ENCODE results near the gene HCN2. TPM values are rescaled to one million over a fixed set of nuclear protein-coding genes. Genes with fewer than 3 reads are reported as not detected.

Gene HCN2
- total RNA-seq, 2 experiments from 2014 or later, result 0.84 to 1.3 TPM

DNA sequence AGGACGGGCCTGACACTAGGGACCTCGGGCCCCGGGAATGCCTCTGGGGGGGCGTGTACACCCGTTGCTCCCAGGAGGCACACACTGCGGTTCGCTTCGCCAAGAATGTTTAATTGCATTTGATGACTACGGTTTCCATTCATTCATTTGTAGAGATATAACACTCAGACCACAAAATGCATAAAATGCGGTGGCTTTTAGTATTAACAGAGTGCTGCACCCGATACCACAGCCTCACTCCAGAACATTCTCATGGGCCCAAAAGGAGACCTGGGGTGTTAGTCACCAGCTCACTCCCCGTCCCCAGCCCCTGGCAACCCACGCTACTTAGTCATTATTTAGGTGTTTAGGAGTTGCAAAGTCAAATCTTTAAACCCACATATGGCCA lies 21.8 kb downstream of the HCN2 start:
- H3K4me1 Mint-ChIP-seq (ENCODE audit: low read depth), result peaks cover 23% of the 10 kb centered on the region
- ChIA-PET CTCF (interaction anchor here (1.0 to 2.1 kb wide), 3 partner anchors 27 to 101 kb away, joined by 3 to 6 read pairs (median 3); no protein-coding TSS in a partner anchor), POLR2A (interaction anchor here (0.9 to 1.0 kb wide), 2 partner anchors 52 to 277 kb away, joined by 3 to 5 read pairs; partner anchors contain the start of gene RNF126)
- peak overlapping the region; percentile 96 for H3K27ac Mint-ChIP-seq
- H3K4me3 Mint-ChIP-seq, result peak overlapping the region; percentile 84
- peaks cover 12% of the 10 kb centered on the region for H3K36me3 Mint-ChIP-seq (ENCODE audit: low read depth)
- H3K27me3 Mint-ChIP-seq (ENCODE audit: low read depth), result peaks cover 2% of the 10 kb centered on the region
- no peaks in the 10 kb centered on the region for H3K9me3 Mint-ChIP-seq (ENCODE audit: insufficient read depth)
- DNase-seq, result peak; percentile 37
- ATAC-seq, result peak; percentile 5

DNA sequence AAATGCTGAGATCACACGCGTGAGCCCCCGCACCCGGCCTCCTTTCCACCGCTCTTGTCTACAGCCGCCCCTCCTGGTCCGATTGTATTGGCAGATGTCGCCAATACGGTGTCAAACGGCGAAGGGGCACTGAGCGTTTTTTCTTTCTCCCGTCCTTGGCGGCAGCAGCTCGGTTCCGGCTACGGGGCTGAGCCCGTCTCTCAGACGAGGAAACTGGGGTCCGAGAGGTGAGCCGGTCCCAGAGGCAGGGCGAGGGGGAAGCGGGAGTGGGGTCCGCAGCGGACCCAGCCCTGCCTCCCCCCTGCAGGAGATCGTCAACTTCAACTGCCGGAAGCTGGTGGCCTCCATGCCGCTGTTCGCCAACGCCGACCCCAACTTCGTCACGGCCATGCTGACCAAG lies 23.3 kb downstream of the HCN2 start:
- H3K9me3 Mint-ChIP-seq (ENCODE audit: insufficient read depth), result no peaks in the 10 kb centered on the region
- DNase-seq, result no peak
- H3K4me3 Mint-ChIP-seq, result no peak overlapping the region
- H3K27me3 Mint-ChIP-seq (ENCODE audit: low read depth), result peaks cover 2% of the 10 kb centered on the region
- H3K36me3 Mint-ChIP-seq (ENCODE audit: low read depth), result peaks cover 15% of the 10 kb centered on the region
- ChIA-PET CTCF (interaction anchor here (2.1 kb wide), 1 partner anchor 29 kb away, joined by 6 read pairs; no protein-coding TSS in a partner anchor), POLR2A (interaction anchor here (0.6 kb wide), 1 partner anchor 70 kb away, joined by 3 read pairs; no protein-coding TSS in a partner anchor)
- H3K27ac Mint-ChIP-seq, result no peak overlapping the region
- H3K4me1 Mint-ChIP-seq (ENCODE audit: low read depth), result peaks cover 23% of the 10 kb centered on the region
- ATAC-seq, result no peak

DNA sequence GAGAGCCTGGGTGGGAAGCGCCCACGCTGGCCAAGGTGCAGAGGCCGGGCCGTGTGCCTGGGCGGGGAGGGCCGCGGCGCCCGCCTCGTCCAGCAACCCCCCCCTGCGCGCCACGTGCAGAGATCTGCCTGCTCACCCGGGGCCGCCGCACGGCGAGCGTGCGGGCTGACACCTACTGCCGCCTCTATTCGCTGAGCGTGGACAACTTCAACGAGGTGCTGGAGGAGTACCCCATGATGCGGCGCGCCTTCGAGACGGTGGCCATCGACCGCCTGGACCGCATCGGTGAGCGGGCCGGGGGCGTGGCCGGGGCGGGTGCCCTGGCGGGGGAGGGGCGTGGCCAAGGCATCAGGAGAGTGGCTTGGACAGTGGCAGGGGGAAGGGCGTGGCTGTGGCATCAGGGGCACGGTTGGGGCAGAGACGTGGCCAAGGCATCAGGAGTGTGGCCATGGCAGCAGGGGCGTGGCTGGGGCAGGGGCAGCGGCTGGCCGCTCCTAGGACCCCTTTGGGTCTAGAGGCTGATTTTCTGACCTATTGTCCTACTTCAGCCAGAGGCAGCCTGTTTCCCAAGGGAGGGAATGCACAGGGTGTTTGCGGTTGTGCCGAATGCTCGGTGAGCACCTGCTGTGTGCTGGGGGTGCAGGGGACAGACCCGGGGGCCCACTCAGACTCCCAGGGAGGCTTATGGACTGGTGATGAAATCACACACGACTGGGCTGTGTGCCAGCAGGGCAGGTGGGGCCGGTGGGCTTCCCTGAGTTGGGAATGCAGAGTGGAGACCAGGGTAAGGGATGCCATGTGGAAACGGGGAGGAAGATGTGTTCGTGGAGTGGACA lies 24.3 kb downstream of the HCN2 start:
- DNase-seq (no peak), ATAC-seq (no peak)
- POLR2A ChIA-PET, result no interaction called here
- H3K9me3 Mint-ChIP-seq (ENCODE audit: insufficient read depth), result no peaks in the 10 kb centered on the region
- CTCF ChIA-PET, result no interaction called here
- H3K4me1 Mint-ChIP-seq (ENCODE audit: low read depth), result peaks cover 23% of the 10 kb centered on the region
- H3K27me3 Mint-ChIP-seq (ENCODE audit: low read depth), result peaks cover 2% of the 10 kb centered on the region
- H3K36me3 Mint-ChIP-seq (ENCODE audit: low read depth), result peaks cover 20% of the 10 kb centered on the region
- H3K4me3 Mint-ChIP-seq, result no peak overlapping the region
- no peak overlapping the region for H3K27ac Mint-ChIP-seq

DNA sequence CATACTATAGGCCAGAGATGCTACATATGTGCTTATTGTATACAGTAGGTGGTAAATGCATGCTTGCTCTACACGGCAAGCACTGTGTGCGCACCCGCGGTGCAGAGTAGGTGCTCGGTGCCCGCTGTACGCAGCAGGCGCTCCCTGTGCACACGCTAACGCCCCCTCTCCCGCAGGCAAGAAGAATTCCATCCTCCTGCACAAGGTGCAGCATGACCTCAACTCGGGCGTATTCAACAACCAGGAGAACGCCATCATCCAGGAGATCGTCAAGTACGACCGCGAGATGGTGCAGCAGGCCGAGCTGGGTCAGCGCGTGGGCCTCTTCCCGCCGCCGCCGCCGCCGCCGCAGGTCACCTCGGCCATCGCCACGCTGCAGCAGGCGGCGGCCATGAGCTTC lies 25.9 kb downstream of the HCN2 start:
- peaks cover 2% of the 10 kb centered on the region for H3K27me3 Mint-ChIP-seq (ENCODE audit: low read depth)
- H3K4me3 Mint-ChIP-seq, result no peak overlapping the region
- peaks cover 16% of the 10 kb centered on the region for H3K4me1 Mint-ChIP-seq (ENCODE audit: low read depth)
- ATAC-seq (no peak), DNase-seq (no peak)
- peaks cover 27% of the 10 kb centered on the region for H3K36me3 Mint-ChIP-seq (ENCODE audit: low read depth)
- ChIA-PET POLR2A (no interaction called here), CTCF (no interaction called here)
- H3K9me3 Mint-ChIP-seq (ENCODE audit: insufficient read depth), result no peaks in the 10 kb centered on the region
- no peak overlapping the region for H3K27ac Mint-ChIP-seq

DNA sequence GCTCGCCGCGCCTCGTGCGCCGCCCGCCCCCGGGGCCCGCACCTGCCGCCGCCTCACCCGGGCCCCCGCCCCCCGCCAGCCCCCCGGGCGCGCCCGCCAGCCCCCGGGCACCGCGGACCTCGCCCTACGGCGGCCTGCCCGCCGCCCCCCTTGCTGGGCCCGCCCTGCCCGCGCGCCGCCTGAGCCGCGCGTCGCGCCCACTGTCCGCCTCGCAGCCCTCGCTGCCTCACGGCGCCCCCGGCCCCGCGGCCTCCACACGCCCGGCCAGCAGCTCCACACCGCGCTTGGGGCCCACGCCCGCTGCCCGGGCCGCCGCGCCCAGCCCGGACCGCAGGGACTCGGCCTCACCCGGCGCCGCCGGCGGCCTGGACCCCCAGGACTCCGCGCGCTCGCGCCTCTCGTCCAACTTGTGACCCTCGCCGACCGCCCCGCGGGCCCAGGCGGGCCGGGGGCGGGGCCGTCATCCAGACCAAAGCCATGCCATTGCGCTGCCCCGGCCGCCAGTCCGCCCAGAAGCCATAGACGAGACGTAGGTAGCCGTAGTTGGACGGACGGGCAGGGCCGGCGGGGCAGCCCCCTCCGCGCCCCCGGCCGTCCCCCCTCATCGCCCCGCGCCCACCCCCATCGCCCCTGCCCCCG lies 26.5 kb downstream of the HCN2 start:
- no peaks in the 10 kb centered on the region for H3K9me3 Mint-ChIP-seq (ENCODE audit: insufficient read depth)
- H3K27ac Mint-ChIP-seq, result no peak overlapping the region
- peaks cover 2% of the 10 kb centered on the region for H3K27me3 Mint-ChIP-seq (ENCODE audit: low read depth)
- ATAC-seq, result no peak
- H3K4me3 Mint-ChIP-seq, result no peak overlapping the region
- POLR2A ChIA-PET, result no interaction called here
- no peak for DNase-seq
- peaks cover 27% of the 10 kb centered on the region for H3K36me3 Mint-ChIP-seq (ENCODE audit: low read depth)
- CTCF ChIA-PET, result no interaction called here
- H3K4me1 Mint-ChIP-seq (ENCODE audit: low read depth), result peaks cover 13% of the 10 kb centered on the region

DNA sequence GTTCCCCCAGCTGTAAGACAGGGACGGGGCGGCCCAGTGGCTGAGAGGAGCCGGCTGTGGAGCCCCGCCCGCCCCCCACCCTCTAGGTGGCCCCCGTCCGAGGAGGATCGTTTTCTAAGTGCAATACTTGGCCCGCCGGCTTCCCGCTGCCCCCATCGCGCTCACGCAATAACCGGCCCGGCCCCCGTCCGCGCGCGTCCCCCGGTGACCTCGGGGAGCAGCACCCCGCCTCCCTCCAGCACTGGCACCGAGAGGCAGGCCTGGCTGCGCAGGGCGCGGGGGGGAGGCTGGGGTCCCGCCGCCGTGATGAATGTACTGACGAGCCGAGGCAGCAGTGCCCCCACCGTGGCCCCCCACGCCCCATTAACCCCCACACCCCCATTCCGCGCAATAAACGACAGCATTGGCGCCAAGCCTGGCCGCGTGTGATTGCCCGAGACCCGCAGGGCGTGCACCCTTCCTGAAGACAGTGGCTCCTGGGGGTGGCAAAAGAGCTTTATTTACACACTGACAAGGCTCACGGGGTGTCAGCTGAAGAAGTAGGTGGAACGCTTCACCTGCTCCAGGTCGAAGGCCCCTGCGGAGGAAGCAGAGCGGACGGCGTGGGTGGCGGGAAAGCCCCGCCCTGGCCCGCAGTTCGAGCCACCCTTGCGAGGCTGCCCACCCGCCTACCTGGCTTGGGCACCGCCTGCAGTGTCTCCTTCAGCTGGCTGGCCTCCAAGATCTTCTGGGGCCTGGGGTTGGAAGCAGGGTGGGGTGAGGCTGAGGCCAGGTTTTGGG lies 27.3 kb downstream of the HCN2 start:
- ChIA-PET CTCF (no interaction called here), POLR2A (no interaction called here)
- Mint-ChIP-seq H3K36me3 (ENCODE audit: low read depth) (peaks cover 27% of the 10 kb centered on the region), H3K4me1 (ENCODE audit: low read depth) (peaks cover 8% of the 10 kb centered on the region), H3K27me3 (ENCODE audit: low read depth) (peaks cover 2% of the 10 kb centered on the region), H3K27ac (no peak overlapping the region), H3K9me3 (ENCODE audit: insufficient read depth) (no peaks in the 10 kb centered on the region), H3K4me3 (no peak overlapping the region)
- DNase-seq (no peak), ATAC-seq (no peak)

DNA sequence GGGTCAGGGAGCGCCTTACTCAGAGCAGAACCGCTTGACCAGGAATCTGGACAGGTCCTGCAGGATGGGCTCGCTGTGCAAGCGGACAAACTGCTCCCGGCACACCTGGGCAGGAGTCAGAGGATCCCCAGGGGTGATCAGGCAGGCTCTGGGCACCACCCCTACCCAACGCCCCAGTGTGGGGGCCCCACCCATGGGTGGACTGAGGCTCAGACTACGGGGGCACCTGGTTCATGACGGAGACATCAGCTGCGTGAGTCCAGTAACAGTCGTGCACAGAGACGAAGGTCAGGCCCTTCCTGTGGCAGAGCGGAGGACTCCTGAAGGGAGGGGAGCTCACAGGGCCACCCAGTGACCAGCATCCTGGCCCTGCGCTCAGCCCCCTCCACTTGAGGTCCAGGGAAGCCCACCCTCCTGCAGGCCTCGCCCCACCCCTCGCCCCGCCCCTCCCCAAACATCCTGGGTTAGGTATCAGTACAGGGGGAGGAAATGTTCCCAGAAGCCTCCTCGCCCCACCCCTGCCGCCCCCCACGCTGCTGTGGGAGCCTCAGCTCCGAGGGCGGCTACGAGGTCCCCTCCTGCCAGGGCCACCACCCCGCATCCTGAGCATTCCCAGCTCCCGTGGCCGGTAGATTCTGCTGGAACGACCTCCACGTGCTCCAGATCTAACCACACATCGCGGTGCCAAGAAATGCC lies 28.0 kb downstream of the HCN2 start:
- peaks cover 2% of the 10 kb centered on the region for H3K27me3 Mint-ChIP-seq (ENCODE audit: low read depth)
- H3K27ac Mint-ChIP-seq, result no peak overlapping the region
- H3K4me3 Mint-ChIP-seq, result no peak overlapping the region
- peaks cover 5% of the 10 kb centered on the region for H3K4me1 Mint-ChIP-seq (ENCODE audit: low read depth)
- no peak for DNase-seq
- CTCF ChIA-PET, result interaction anchor here (0.7 kb wide), 1 partner anchor 320 kb away, joined by 3 read pairs; no protein-coding TSS in a partner anchor
- H3K9me3 Mint-ChIP-seq (ENCODE audit: insufficient read depth), result no peaks in the 10 kb centered on the region
- no peak for ATAC-seq
- POLR2A ChIA-PET, result no interaction called here
- H3K36me3 Mint-ChIP-seq (ENCODE audit: low read depth), result peaks cover 27% of the 10 kb centered on the region

DNA sequence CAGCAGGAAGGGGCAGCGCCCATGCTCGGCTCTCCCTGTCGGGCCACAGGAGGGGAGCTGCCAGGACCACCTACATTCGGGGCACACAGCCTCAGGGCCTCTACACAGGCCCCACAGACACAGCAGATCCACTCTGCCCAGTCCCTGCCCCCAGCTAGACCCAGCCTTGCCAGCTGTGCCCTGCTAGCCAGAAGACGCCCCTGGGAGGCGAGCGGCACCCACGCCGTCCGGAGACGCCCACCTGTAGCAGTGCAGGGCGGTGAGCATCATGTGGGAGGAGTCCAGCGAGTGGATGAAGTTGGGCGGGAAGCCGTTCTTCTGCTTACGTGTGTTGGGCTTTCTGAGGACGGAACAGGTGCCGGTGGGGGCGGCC lies 28.6 kb downstream of the HCN2 start:
- no peak overlapping the region for H3K4me3 Mint-ChIP-seq
- peaks cover 2% of the 10 kb centered on the region for H3K27me3 Mint-ChIP-seq (ENCODE audit: low read depth)
- H3K36me3 Mint-ChIP-seq (ENCODE audit: low read depth), result peaks cover 27% of the 10 kb centered on the region
- no peak overlapping the region for H3K27ac Mint-ChIP-seq
- POLR2A ChIA-PET, result no interaction called here
- CTCF ChIA-PET, result interaction anchor here (0.7 kb wide), 1 partner anchor 321 kb away, joined by 3 read pairs; no protein-coding TSS in a partner anchor
- no peak for ATAC-seq
- H3K9me3 Mint-ChIP-seq (ENCODE audit: insufficient read depth), result no peaks in the 10 kb centered on the region
- H3K4me1 Mint-ChIP-seq (ENCODE audit: low read depth), result peaks cover 5% of the 10 kb centered on the region
- no peak for DNase-seq

DNA sequence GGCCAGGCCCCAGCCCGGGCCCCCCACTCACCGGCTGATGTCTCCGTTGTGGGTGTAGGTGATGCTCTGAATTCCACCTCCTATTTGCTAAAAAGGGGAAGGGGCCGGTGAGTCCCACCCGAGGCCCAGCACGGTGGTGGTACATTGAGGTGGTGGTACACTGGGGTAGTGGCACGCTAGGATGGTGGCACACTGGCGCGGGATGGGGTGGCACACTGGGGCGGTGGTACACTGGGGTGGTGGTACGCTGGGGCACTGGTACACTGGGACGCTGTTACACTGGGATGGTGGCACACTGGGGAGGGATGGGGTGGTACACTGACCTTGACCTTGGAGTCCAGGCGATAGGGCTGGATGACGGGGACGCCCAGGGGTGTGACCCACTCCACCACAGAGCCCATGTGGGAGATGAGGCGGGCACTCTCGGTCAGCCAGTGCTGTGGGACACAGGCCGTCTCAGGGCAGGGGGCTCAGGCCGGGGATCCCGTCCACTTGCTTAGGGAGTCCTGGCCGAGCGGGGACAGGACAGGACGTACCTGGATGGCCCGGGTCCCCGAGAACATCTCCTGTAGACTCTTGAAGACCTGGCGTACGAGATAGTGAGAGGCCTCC lies 29.1 kb downstream of the HCN2 start:
- ATAC-seq (no peak), DNase-seq (no peak)
- POLR2A ChIA-PET, result no interaction called here
- H3K4me1 Mint-ChIP-seq (ENCODE audit: low read depth), result peaks cover 5% of the 10 kb centered on the region
- H3K27me3 Mint-ChIP-seq (ENCODE audit: low read depth), result peaks cover 2% of the 10 kb centered on the region
- CTCF ChIA-PET, result no interaction called here
- H3K9me3 Mint-ChIP-seq (ENCODE audit: insufficient read depth), result no peaks in the 10 kb centered on the region
- no peak overlapping the region for H3K4me3 Mint-ChIP-seq
- no peak overlapping the region for H3K27ac Mint-ChIP-seq
- H3K36me3 Mint-ChIP-seq (ENCODE audit: low read depth), result peaks cover 27% of the 10 kb centered on the region

DNA sequence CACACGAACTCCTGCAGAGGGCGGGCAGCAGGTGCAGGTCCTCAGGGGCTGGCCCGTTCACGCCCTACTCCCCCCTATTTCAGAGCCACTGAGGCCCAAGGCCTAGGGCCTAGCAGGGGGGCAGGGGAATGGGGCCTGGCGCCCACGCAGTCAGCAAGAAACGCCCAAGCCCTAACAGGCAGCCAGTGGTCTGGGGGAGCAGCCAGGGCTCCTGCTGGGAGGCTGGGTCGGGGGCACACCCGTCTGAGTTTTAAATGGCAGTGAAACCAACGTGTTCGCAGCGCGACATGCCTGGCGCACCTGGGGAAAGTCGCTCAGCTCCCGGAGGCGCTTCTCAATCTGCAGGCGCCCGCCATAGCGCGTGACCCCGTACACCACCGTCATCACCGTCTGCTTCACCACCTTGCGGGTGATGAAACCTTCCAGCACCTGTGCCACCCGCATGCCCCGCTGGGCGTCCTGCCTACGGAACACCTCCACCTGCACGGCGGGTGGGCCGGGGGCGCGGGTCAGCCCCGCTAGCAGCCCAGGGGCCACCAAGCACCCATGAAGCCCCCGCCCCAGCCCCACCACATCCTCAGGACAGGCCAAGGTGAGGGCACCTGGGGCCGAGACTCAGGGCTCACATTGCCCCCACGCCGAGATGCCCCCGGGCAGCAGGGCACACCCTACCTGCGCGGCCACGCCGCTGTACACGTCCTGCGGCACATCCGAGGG lies 29.8 kb downstream of the HCN2 start:
- Mint-ChIP-seq H3K27me3 (ENCODE audit: low read depth) (peaks cover 2% of the 10 kb centered on the region), H3K9me3 (ENCODE audit: insufficient read depth) (no peaks in the 10 kb centered on the region), H3K4me1 (ENCODE audit: low read depth) (peaks cover 5% of the 10 kb centered on the region), H3K36me3 (ENCODE audit: low read depth) (peaks cover 22% of the 10 kb centered on the region), H3K4me3 (no peak overlapping the region), H3K27ac (no peak overlapping the region)
- CTCF ChIA-PET, result no interaction called here
- POLR2A ChIA-PET, result no interaction called here
- DNase-seq (no peak), ATAC-seq (no peak)
